ACHN (cell line): ENCODE measurements around the gene CIRBP.
A peak's percentile ranks its signal among the peaks of the same experiment; 100 is the strongest.

ENCODE experiments used
- DNase-seq: peaks from one replicate; pipeline ENCODE4 v3.0.0-alpha.2; 2015
- in situ Hi-C: cut with HindIII; loops from 2 replicates; pipeline ENCODE4 v1.10.0; 2017; ENCODE audit warnings: low sequenced_read_pairs, low pct_ligation_motif_present, low pct_unique_long_range_greater_than_20kb

CIRBP gene

DNA sequence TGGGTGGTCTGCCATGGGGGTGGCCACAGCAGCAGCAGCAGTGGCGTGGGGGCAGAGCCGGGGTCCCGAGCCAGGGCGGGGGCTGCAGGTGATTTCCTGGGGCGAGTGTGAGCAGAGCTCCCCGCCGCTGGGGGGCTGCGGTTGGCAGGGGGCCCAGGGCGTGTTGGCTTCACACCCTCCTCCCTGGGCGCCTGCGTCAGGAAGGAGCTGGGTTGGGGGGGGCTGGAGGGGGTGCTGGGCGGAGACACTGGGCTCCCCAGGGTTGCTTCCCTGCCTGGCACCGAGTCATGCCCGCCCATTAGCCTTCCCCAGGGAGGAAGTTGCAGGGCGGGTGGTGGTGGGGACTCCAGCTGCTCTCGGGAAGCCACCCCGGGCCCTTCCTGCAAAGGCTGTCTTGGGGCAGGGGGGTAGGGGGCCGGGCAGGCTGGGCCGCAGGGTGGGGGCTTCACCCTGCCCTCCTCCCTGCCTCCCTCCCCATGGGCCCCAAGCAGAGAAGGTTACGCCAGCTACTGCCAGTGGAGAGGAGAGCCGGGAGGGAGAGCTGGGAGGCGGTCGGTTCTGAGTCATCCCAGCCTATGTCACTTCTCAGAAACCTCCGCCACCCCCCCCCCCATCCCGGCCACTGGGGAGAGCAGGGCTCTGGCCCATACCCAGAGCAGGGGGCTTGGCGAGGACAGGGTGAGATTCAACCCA, 16.2 kb upstream of the CIRBP start:
- peak; percentile 92 for DNase-seq
- in situ Hi-C loops, result no loop called here

DNA sequence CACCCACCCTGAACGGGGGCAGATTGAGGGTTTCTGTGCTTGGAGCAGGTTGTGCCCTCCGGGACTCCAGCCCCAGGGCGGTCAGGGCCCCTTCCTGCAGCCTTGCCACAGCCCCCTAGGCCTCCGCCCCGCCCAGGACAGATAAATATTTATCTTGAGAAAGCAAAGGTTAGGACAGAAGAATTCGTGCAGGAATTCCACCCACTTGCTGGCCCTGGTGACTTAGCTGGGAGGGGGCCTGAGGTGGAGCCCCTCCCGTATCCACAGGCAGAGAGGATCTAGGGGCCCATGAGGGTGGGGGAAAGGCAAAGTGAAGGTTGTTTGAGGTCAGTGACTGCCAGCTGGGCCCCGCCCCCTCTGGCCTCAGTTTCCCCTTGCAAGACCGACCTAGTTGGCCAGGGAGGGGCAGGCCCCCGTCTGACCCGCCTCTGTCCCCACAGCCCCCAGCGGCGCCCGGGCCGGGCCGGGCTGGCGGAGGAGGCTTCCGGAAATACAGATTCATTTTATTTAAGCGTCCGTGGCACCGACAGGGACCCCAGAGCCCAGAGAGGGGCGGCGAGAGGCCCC, 15.5 kb upstream of the CIRBP start:
- in situ Hi-C loops, result no loop called here
- no peak for DNase-seq

DNA sequence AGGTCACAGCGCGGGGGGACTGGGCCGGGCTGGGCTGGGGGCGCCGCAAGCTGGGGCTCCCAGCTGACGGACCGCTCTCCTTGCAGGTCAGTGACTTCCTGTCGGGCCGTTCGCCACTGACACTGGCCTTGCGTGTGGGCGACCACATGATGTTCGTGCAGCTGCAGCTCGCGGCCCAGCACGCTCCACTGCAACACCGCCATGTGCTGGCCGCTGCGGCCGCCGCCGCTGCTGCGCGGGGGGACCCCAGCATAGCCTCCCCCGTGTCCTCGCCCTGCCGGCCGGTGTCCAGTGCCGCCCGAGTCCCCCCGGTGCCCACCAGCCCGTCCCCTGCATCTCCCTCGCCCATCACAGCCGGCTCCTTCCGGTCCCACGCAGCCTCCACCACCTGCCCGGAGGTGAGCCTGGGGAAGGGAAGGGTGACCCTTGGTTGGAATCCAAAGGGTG, 15.0 kb upstream of the CIRBP start:
- DNase-seq, result no peak
- in situ Hi-C loops, result no loop called here

DNA sequence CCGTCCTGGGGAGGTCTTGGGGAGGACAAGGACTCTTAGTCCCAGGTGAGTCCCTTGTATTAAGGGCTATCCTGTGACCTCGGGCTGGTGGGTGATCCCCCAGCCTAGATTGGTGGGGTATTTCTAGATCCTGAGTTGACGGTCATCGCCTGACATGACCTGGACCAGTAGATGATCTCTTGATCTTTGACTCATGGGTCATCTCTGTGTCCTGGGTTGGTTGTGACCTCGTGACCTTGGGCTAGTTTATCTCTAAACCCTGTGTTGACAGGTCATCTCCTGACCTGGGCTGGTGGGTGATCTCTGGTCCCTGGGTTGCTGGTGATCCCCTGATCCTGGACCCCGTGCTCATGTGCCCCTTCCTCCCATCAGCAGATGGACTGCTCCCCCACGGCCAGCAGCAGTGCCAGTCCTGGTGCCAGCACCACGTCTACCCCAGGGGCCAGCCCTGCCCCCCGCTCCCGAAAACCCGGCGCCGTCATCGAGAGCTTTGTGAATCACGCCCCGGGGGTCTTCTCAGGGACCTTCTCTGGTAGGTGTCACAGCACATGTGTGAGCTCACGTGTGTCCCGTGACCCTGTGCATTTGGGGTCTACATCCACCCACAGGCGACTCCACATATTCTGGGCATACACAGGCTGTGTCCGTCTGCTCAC, 14.5 kb upstream of the CIRBP start:
- no peak for DNase-seq
- in situ Hi-C loops, result no loop called here

DNA sequence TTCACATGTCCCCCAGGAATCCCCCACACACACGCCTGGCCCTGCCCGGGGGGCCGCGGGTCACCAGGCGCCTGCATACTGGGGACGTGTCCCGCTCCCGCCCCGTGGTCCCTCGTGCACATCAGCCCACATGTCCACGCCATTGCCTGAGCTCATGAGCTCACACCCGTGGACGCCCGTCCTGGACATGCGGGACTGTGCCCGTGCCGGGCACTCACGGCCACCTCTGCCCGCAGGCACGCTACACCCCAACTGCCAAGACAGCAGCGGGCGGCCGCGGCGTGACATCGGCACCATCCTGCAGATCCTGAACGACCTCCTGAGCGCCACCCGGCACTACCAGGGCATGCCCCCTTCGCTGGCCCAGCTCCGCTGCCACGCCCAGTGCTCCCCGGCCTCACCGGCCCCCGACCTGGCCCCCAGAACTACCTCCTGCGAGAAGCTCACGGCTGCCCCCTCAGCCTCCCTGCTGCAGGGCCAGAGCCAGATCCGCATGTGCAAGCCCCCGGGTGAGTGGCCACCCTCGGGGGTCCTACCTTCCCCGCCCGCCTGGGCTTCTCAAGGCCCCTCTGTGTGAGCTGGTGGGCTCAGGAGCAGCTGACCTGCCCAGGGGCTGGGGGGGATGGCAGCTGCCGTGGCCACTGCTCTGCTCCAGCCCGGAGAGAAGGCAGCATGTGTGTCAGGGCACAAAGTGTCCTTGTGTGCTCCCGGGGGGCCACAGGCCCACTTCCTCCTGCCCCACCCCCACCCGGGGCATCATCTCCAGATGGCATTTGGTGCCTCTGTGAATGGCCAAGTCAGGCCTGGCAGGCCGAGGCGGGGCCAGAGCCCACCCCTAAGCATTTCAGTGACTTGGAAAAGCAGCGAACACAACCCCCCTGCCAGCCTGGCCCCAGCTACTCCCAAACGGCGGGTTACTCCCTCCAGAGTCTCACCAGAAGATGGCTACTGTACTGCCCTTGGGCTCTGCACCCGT, 13.7 kb upstream of the CIRBP start:
- in situ Hi-C loops, result no loop called here
- no peak for DNase-seq

DNA sequence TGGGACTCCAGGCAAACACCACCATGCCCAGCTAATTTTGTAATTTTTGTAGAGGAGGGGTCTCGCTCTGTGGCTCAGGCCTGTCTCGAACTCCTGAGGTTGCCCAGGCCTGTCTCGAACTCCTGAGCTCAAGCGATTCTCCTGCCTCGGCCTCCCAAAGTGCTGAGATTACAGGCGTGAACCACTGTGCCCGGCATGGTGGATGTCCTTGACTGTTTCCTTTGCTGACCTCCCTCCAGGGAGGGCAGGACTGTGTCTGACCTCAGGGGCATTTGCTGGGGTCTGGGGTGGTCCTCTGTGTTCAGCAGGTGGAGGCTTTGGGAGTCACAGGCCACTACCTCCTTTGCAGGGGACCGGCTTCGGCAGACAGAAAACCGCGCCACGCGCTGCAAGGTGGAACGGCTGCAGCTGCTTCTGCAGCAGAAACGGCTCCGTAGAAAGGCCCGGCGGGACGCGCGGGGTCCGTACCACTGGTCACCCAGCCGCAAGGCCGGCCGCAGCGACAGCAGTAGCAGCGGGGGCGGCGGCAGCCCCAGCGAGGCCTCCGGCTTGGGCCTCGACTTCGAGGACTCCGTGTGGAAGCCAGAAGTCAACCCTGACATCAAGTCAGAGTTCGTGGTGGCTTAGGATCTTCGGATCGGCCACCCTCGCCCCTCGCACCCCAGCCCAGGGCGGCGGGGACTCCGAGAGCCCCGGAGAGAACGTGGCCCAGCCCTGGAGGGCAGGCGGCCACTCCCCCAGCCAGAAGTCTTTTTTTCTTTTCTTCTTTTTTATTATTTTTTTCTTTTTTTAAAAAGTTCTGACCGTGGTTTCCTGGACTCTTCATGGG, 12.3 kb upstream of the CIRBP start:
- in situ Hi-C loops, result no loop called here
- DNase-seq, result no peak

DNA sequence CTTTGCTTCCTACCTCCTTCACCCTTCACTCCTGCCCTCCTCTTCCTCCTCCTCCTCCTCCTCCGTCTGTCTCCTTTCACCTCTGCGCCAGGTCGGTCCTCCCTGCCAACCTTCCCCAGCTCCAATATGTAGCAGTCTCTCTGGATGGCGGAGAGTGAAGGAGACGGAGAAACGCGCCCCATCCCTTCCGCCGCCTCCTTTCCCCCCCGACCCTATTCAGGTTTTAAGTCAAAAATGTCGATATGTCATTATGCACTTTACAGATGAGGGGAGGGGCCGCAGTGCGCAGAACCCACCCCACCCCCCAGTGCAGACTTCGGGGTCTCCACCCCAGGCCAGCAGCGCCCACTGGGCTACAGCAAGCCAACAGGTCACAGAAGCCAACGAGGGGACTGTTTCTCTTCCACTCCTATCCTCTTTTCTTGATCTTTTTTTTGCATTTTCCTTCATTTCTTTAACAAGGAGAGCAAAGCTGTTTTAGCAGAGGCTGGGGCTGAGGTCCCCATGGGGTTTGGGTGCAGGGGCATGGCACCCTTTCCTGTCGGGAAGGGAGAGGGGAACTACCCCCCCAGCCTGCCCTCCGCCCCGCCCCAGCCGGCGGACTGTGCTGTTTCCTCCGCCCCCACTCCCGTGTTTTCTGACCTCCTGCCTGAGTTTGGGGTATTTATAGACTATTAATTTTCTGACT, 11.5 kb upstream of the CIRBP start:
- in situ Hi-C loops, result no loop called here

DNA sequence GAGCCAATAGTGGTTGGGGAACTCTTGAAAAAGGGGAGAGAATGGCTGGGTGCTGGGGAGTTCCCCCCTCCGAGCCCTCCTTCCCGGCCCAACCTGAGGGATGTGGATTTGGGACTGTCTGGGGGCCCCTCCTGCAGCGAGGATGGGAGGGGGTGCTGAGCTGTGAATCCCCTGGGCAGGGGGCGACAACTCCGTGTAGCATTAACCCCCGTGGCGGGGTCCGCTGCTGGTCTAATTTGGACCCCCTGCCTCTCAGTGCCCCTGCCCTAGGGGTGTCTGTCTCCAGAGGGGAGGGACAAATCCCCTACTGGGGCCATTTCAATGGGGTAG, 11.0 kb upstream of the CIRBP start:
- no peak for DNase-seq
- in situ Hi-C loops, result no loop called here

More for the DNA sequence above, 11.5 kb upstream of the CIRBP start:
- no peak for DNase-seq

DNA sequence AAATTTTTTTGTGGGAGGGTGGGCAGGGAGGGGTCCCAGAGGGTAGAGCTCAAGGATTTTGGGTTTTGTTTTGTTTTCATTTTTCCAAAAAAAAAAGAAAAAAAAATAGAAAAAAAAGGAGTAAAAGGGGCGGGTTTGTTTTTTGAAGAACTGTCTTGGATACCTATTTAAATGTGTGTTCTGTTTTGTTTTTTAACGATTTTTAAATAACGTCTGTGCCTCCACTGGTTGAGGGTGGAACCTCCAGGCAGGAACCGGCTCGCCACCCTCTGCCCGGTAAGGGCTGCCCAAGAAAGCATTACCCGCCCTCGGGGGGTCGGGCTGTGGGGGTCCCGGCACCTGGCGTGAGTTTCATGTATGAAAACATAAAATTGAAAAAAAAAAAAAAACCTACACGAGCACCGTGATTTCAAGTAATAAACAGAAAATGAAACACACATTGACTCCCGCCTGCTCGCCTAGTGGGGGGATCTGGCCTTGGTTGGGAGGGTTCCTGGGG, 10.4 kb upstream of the CIRBP start:
- DNase-seq, result no peak

DNA sequence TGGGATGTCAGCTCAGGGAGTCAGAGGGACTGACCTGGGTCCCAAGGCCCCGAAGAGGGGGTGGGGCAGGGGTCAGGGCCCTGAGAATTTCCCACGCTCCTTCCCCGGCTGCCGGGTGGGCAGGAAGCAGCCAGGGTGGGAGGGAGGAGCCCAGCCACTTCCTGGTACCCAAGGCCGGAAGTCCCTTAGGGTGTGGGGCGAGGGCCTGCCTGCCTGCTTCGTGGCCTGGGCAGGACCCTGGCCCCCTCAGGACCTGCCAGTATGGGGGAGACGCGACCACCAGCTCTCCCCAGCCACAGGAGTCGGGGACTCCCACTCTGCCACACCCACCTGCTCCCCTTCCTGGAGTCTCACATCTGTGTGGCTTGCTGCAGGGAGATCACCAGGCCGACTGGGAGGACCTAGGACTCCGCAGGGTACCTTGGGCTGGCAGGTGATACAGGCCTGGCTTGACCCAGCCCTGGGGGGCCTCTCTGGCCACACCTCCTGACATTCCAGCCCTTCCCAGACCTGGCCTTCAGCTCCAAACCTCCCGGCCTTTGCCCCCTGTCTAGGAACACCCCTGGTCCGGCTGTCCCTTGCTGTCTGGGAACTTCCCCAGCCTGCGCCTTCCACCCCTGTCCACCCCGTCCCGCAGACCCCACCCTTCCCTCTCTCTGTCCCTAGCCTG, 9.8 kb upstream of the CIRBP start:
- DNase-seq, result peak; percentile 60
- in situ Hi-C loops, result no loop called here

More for the DNA sequence above, 10.4 kb upstream of the CIRBP start:
- in situ Hi-C loops, result no loop called here

DNA sequence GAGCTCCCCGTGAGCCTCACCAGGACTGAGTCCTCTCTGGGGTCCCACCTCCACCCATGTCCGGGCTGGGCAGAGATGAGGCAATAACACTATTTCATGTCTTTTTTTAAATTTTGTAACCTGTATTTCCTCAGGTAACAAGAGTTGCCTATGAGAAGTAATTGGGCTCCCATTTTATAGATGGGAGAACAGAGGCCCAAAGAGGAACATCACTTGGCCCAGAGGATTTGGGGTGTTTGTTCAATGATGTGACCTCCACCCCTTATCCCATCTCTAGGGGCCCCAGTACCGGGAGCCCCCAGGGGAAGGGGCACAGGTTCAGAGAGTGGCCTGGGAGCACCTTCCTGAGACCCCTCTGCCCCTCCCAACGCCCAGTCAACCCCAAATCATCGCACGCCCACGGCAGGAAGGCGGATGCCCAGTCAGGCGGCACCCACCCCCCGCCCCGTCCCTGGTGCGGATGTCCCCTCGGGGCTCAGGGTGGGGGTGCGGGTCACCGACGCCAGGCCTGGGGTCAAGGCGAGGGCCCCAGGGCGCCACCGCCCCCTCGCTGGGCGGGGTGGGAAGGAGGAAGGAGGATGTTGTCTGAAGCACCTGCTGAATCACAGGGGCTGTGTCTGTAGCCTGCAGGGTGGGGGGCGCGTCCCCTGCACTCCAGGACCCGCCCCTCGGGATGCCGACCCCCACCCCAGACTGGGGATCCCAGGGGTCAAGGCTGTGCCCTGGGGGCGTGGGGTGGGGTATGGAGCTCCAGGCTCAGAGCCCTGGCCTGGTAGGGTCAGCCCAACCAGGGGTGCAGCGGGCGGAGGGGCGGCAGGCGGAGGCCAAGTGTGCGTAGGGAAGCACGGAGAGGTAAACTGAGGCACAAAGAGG, 9.0 kb upstream of the CIRBP start:
- no peak for DNase-seq
- in situ Hi-C loops, result no loop called here

DNA sequence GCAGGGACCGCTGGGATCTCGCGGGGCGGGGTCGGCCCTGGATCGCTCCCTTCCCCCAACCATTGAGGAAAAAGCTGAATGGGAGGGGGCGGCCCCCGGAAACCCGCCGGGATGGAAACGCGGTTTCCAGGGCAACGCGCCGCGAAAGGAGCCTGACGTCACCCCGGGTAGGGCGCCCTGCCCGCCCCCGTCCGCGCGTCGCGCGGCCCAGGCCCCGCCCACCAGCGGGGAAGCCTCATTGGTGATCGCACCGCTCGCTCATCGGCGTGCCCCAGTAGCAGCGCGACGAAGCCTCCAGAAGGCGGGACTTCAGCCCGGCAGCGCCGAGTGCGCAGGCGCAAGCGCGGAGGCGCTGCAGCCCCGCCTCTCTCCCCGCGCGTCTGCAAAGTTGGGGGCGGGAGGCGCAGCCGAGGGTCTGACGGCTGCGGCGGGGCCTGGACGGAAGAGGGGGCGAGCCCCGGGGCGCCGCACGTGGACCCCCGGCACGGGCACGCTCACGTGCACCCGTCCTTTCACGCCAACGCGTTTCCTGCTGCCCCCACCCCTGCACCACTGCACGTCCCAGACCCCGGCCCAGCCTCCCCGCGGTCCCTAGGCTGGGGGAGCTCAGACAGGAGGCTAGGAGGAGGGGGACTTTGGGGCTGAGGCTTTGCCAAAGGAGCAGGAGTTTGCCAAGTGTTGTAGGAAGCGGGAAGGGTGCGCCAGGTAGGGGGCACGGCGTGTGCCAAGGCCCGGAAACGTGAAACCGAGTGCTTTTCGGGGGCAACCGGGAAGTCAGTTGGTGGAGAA, 8.2 kb upstream of the CIRBP start:
- in situ Hi-C loops, result no loop called here
- DNase-seq, result peak; percentile 93

DNA sequence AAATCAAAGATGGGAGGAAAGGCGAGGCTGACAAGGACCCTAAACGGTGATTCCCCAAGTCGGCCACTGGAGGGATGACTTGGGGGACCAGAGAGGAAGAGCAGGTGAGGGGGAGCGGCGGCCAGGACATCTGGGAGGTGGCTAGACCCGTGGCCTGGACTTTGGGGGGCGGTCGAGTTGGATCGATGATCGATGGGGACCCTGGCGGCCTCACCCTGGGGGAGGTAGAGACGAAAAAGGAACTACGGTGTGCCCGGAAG, 7.7 kb upstream of the CIRBP start:
- in situ Hi-C loops, result no loop called here
- no peak for DNase-seq

DNA sequence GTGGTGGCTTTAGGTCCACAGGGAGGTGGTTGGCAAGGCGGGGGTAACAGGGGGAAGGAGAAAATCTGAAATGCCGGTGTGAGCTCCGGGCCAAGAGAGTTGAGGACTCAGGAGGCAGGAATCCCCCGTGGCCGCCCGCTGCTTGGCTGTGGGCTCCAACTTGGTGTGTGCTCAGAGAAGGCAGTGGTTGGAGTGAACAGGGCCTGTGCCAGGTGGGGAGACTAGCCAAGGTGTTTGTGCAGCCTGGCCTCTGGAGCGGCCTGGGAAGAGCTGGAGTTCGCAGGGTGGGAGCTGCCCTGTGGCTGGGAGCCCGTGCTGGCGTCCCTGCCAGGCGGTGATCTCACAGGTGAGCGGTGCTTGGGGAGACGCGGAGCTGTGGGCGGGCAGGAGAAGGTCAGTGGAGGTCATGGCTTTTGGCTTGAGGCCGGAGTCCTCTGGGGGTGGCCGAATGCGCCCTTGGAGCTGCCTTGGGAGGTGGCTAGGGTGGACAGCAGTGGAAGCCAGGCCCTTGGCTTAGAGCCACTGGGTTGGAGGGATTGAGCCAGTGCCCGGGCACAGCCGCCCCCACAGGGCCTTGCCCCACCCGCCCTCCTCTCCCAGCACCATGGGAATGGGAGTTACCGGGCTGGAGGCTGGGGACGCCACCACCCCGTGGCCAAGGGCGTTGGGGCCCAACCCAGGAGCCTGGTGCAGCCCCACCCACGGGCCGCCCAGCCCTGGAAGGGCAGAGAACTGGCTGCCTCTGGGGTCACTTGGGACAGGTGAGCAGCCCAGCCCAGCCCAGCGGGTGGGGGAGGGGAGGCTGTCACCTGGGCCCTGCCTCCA, 7.1 kb upstream of the CIRBP start:
- DNase-seq, result peak; percentile 69
- in situ Hi-C loops, result no loop called here

DNA sequence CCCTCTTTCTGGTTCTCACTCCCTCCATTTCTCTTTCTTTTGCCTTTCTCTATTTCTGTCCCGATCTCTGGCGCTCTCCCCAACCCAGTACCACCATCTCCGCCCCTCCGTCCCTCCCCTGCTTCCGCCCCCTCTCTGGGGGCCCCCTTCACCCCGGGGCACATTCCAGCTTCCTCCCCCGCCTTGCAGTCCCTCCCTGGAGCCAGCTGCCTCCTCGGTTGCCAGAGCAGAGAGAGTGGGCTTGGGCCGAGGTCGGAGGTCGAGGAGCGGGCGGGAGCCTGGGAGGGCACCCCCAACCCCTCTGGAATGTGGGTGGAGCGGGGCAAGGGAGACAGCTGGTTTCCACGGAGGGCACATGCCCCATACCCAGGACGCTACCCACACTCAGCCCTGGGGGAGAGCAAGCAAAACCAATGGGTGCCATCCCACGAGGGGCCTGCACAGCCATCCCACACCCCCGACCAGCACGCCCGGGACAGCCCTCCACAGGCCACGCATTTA, 6.5 kb upstream of the CIRBP start:
- DNase-seq, result no peak
- in situ Hi-C loops, result no loop called here
